GM12878 (cell line): Measurements from ENCODE around the gene LONRF2. TPM values are rescaled to one million over a fixed set of nuclear protein-coding genes. Genes with fewer than 3 reads are reported as not detected.

Experiments used
- ATAC-seq: fragments of 200-7000 bp; cut with Tn5 transposase; 3 replicates; pipeline ENCODE4 v1.9.1; 2020; ENCODE audit warnings: mild to moderate bottlenecking, moderate library complexity
- BruUV-seq: library from RNA; stranded (reverse); fragments of 400-500 nt; replicated peaks from 2 replicates; lab custom pipeline; 2021; lab: Mats Ljungman, UMichigan
- CTCF ChIA-PET: fragments of 300-600 bp; sonication (Branson Sonifier 250); formaldehyde crosslinking; extraction: SDS; loops from one replicate; lab custom pipeline; 2021; ENCODE audit warnings: inconsistent platforms; lab: Yijun Ruan, JAX
- POLR2A ChIA-PET: fragments of 350-600 bp; formaldehyde crosslinking; extraction: SDS; loops from one replicate; lab custom pipeline; 2021; ENCODE audit warnings: inconsistent platforms; lab: Charles Lee
- RAD21 ChIA-PET: fragments of 300-600 bp; sonication (Branson Sonifier 250); formaldehyde crosslinking; loops from one replicate; lab custom pipeline; 2023; ENCODE audit warnings: antibody characterized with exemption; ENCODE audit not compliant: unreplicated experiment; lab: Charles Lee
- SMC1A ChIA-PET: fragments of 300-600 bp; sonication (Branson Sonifier 250); formaldehyde crosslinking; loops from one replicate; lab custom pipeline; 2023; ENCODE audit not compliant: unreplicated experiment, uncharacterized antibody; lab: Charles Lee
- DNase-seq: peaks from one replicate; pipeline ENCODE4 v3.0.0-alpha.2; 2011; ENCODE audit warnings: low read depth, low spot score
- FAIRE-seq: peaks from 3 replicates; lab custom pipeline; 2011; peaks lifted over from hg19 to GRCh38; lab: Jason Lieb, UNC
- H2AFZ ChIP-seq: 2 replicates; pipeline ENCODE4 v1.6.0; 2011; ENCODE audit warnings: low read depth, low read length, control low read depth; ENCODE audit not compliant: control insufficient read depth
- H3K27ac ChIP-seq: 2 replicates; pipeline ENCODE4 v1.5.1; 2011; ENCODE audit warnings: control low read depth; ENCODE audit not compliant: control insufficient read depth, insufficient read depth
- H3K27me3 ChIP-seq, 2 experiments: replicated peaks in 1 of 2; 2 replicates each; pipeline versions ENCODE4 v1.6.0 to v1.6.1; 2011; ENCODE audit warnings: low read length in 1 of 2; ENCODE audit not compliant: control insufficient read depth in 2 of 2, insufficient read depth in 2 of 2
- H3K36me3 ChIP-seq, 2 experiments: 2 replicates each; pipeline ENCODE4 v1.5.1; 2011; ENCODE audit warnings: low read length in 1 of 2; ENCODE audit not compliant: control insufficient read depth in 2 of 2, insufficient read depth in 2 of 2
- H3K4me1 ChIP-seq: 2 replicates; pipeline ENCODE4 v1.6.1; 2011; ENCODE audit warnings: mild to moderate bottlenecking, low read length, moderate library complexity, mixed read lengths; ENCODE audit not compliant: control insufficient read depth, insufficient read depth
- H3K4me2 ChIP-seq: 2 replicates; pipeline ENCODE4 v1.6.0; 2011; ENCODE audit warnings: control low read depth; ENCODE audit not compliant: control insufficient read depth, insufficient read depth
- H3K4me3 ChIP-seq: fragments of 200-600 bp; sonication (generic); 2 replicates; pipeline ENCODE4 v1.5.1; 2016
- H3K79me2 ChIP-seq: 2 replicates; pipeline ENCODE4 v1.6.0; 2011; ENCODE audit warnings: low read length; ENCODE audit not compliant: control insufficient read depth, insufficient read depth
- H3K9ac ChIP-seq: 2 replicates; pipeline ENCODE4 v1.8.0; 2011; ENCODE audit warnings: low read length, control low read depth, mixed read lengths; ENCODE audit not compliant: control insufficient read depth, insufficient read depth
- H3K9me3 ChIP-seq: replicated peaks from 3 replicates; pipeline ENCODE4 v1.5.1; 2011; ENCODE audit warnings: mild to moderate bottlenecking, low read length; ENCODE audit not compliant: control insufficient read depth, insufficient read depth
- H4K20me1 ChIP-seq: 2 replicates; pipeline ENCODE4 v1.6.0; 2011; ENCODE audit not compliant: control insufficient read depth, insufficient read depth
- CHD1 ChIP-seq: IDR thresholded peaks from 2 replicates; pipeline ENCODE4 v1.6.1; 2012; ENCODE audit warnings: low read depth, low read length, improper control_type of control experiment
- FOS ChIP-seq: IDR thresholded peaks from 3 replicates; pipeline ENCODE4 v1.6.1; 2011; ENCODE audit warnings: borderline replicate concordance; ENCODE audit not compliant: insufficient read length; ENCODE audit errors: extremely low read depth
- LARP7 ChIP-seq: fragments of 450-650 bp; IDR thresholded peaks from 2 replicates; pipeline ENCODE4 v1.6.1; 2017; ENCODE audit warnings: mild to moderate bottlenecking
- MXI1 ChIP-seq: fragments of 150-350 bp; IDR thresholded peaks from 2 replicates; pipeline ENCODE4 v1.6.1; 2011; ENCODE audit warnings: low read depth, mild to moderate bottlenecking, inconsistent platforms, low read length, improper control_type of control experiment
- NR2F1 ChIP-seq: fragments of 450-650 bp; conservative IDR thresholded peaks from 2 replicates; pipeline ENCODE4 v1.6.1; 2017; ENCODE audit warnings: mild to moderate bottlenecking
- RAD21 ChIP-seq: IDR thresholded peaks from 2 replicates; pipeline ENCODE4 v1.6.1; 2011; ENCODE audit warnings: mild to moderate bottlenecking, low read depth, low read length, moderate library complexity; ENCODE audit not compliant: insufficient read depth
- SIX5 ChIP-seq: IDR thresholded peaks from 2 replicates; pipeline ENCODE4 v1.6.1; 2011; ENCODE audit warnings: mild to moderate bottlenecking, low read depth, low read length, moderate library complexity; ENCODE audit not compliant: severe bottlenecking
- WGBS: methylation state at CpG from one replicate; pipeline ENCODE4 v1.1.6; 2016; ENCODE audit warnings: low lambda C conversion rate; ENCODE audit not compliant: insufficient replicate concordance, insufficient coverage; ENCODE audit errors: missing lambda C conversion rate; 5-methylcytosine and 5-hydroxymethylcytosine counted together
- in situ Hi-C: fragments of 300-500 bp; cut with MboI; formaldehyde crosslinking; loops from 9 replicates; pipeline ENCODE4 v1.14.3; 2018; ENCODE audit warnings: mixed read lengths
- intact Hi-C: fragments of 100-400 bp; cut with micrococcal nuclease; formaldehyde crosslinking; loops from one replicate; pipeline ENCODE4 v1.14.2; 2022; ENCODE audit not compliant: unreplicated experiment
- polyA plus RNA-seq, 11 experiments: library from polyadenylated mRNA; depleted of rRNA in 4 of 11; unstranded in 6 of 11; stranded (reverse) in 5 of 11; fragments of >200 nt; fragmentation: Nextera tagmentation in 4 of 11; fragmentation: Illumina TruSeq in 1 of 11; extraction: Ambion mirVana in 4 of 11; extraction: Trizol in 1 of 11; gene quantifications; 1 replicate in 1 of 11; 2 replicates in 10 of 11; pipeline versions ENCODE4 v1.2.1 to v1.2.3, GENCODE V29; 2011 to 2016; ENCODE audit warnings: inconsistent platforms in 2 of 11, missing spikeins in 2 of 11, low read depth in 1 of 11
- total RNA-seq, 4 experiments: library from RNA; depleted of rRNA in 3 of 4; stranded (reverse); fragments of >200 nt in 3 of 4; fragmentation: Illumina TruSeq in 1 of 4; extraction: Trizol in 1 of 4; gene quantifications; 2 replicates each; pipeline versions ENCODE4 v1.2.1 to v1.2.3, GENCODE V29; 2013 to 2021
- TF ChIP-seq, protein P1 (sequence below), 3 experiments: IDR thresholded peaks in 2 of 3; conservative IDR thresholded peaks in 1 of 3; 2 replicates each; pipeline ENCODE4 v1.5.1; 2011; ENCODE audit warnings: low read depth in 3 of 3, low read length in 3 of 3, mild to moderate bottlenecking in 3 of 3, control low read depth in 2 of 3, moderate library complexity in 2 of 3, inconsistent platforms in 1 of 3, mixed read lengths in 1 of 3; ENCODE audit not compliant: control insufficient read depth in 2 of 3, insufficient read depth in 1 of 3; ENCODE audit errors: extremely low read depth in 1 of 3
- TF ChIP-seq, protein P2 (sequence below): fragments of 450-650 bp; IDR thresholded peaks from 2 replicates; pipeline ENCODE4 v1.6.1; 2017; ENCODE audit warnings: antibody characterized with exemption, mild to moderate bottlenecking, moderate library complexity

Gene LONRF2
- total and polyA plus RNA-seq, 10 of the 15 experiments (the other 5 are each of a cell fraction or from before 2014, with no cell fraction given) = under 0.01 to 0.04 (median 0.01) TPM; not detected in 4

DNA sequence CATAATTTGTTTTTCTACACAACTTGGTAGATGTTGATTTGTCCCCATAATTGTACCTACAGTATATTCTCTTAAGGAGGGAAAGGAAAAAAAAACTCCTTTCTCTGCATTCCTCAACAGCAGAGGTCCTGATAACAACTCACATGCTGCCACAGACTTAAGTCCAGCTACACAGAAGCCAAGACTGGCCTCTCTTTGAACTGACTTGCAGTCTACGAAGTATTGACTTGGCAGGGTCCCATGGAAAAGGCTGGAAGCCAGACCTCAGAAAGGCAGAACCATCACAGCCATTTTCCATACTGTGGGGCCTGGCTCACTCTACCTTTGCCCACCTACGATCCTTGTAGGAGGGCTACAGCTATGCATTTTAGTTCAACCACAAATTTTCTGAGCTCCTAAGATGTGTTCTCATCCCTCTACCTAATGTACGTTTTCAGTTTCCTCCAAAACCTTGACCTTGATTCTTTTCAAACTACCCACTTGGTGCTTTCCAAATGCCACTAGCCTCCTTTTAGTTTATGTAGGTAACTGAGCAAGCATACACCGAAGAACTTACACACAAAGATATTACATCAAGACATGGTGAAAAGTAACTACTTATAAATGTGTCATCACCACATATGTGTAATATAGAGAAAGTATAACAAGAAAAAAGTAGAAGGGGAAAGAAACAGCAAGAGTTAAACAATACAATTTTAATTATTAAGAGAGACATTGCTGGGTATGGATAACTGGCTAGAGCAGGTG, 12.2 kb downstream of the LONRF2 start:
- DNase-seq = no peak
- no TSS peak for BruUV-seq
- FAIRE-seq = no peak

DNA sequence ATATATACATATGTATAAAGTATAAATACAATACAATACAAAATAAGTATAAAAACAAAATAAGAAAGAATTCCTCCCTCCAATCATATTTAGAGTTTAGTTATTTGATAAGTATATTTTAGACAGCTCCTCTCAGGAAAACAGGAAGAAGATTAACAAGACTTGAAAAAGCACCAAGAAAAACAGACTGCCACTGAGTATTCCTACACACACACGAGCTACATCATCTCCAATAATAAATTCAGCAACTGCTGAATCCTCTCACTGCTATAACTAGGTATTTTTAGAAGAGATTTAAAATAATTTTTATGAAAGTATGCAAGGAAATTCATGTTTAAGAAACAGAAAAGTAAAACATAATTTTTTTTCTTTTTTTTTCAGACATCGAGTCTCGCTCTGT, 13.0 kb downstream of the LONRF2 start:
- ChIA-PET CTCF (interaction anchor here (1.0 kb wide), 1 partner anchor 71 kb away, joined by 3 read pairs; no protein-coding TSS in a partner anchor), POLR2A (no interaction called here), RAD21 (no interaction called here), SMC1A (interaction anchor here (1.2 to 1.3 kb wide), 2 partner anchors 9 to 71 kb away, joined by 3 to 4 read pairs; no protein-coding TSS in a partner anchor)
- Histone ChIP-seq H3K9me3 (no peaks in the 10 kb centered on the region; the same call in 2 of the 3 replicates), H3K27me3 (no peaks in the 10 kb centered on the region; a peak in 2 of 4 replicates), H3K27ac (no peak overlapping the region), H2AFZ (no peak overlapping the region), H4K20me1 (no peaks in the 10 kb centered on the region), H3K4me3 (no peak overlapping the region), H3K4me2 (no peak overlapping the region), H3K4me1 (no peaks in the 10 kb centered on the region), H3K36me3 (no peaks in the 10 kb centered on the region), H3K9ac (no peak overlapping the region), H3K79me2 (no peaks in the 10 kb centered on the region)
- DNase-seq (no peak), ATAC-seq (no peak), FAIRE-seq (no peak)
- no peak for TF ChIP-seq NR2F1
- TF ChIP-seq, protein P1, sequence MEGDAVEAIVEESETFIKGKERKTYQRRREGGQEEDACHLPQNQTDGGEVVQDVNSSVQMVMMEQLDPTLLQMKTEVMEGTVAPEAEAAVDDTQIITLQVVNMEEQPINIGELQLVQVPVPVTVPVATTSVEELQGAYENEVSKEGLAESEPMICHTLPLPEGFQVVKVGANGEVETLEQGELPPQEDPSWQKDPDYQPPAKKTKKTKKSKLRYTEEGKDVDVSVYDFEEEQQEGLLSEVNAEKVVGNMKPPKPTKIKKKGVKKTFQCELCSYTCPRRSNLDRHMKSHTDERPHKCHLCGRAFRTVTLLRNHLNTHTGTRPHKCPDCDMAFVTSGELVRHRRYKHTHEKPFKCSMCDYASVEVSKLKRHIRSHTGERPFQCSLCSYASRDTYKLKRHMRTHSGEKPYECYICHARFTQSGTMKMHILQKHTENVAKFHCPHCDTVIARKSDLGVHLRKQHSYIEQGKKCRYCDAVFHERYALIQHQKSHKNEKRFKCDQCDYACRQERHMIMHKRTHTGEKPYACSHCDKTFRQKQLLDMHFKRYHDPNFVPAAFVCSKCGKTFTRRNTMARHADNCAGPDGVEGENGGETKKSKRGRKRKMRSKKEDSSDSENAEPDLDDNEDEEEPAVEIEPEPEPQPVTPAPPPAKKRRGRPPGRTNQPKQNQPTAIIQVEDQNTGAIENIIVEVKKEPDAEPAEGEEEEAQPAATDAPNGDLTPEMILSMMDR (IDR thresholded peaks at IDR 0.05 in 2 of 3, conservative IDR thresholded peaks at IDR 0.05 in 1 of 3; ENCODE audit: control insufficient read depth in 2 of 3, extremely low read depth in 1 of 3, insufficient read depth in 1 of 3, low read depth in 3 of 3, low read length in 3 of 3) = no peak
- TF ChIP-seq FOS = no peak
- TF ChIP-seq, protein P2, sequence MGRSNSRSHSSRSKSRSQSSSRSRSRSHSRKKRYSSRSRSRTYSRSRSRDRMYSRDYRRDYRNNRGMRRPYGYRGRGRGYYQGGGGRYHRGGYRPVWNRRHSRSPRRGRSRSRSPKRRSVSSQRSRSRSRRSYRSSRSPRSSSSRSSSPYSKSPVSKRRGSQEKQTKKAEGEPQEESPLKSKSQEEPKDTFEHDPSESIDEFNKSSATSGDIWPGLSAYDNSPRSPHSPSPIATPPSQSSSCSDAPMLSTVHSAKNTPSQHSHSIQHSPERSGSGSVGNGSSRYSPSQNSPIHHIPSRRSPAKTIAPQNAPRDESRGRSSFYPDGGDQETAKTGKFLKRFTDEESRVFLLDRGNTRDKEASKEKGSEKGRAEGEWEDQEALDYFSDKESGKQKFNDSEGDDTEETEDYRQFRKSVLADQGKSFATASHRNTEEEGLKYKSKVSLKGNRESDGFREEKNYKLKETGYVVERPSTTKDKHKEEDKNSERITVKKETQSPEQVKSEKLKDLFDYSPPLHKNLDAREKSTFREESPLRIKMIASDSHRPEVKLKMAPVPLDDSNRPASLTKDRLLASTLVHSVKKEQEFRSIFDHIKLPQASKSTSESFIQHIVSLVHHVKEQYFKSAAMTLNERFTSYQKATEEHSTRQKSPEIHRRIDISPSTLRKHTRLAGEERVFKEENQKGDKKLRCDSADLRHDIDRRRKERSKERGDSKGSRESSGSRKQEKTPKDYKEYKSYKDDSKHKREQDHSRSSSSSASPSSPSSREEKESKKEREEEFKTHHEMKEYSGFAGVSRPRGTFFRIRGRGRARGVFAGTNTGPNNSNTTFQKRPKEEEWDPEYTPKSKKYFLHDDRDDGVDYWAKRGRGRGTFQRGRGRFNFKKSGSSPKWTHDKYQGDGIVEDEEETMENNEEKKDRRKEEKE = no peak
- TF ChIP-seq RAD21 = no peak
- no peak for TF ChIP-seq MXI1
- no peak for TF ChIP-seq LARP7
- TF ChIP-seq CHD1 = no peak
- intact Hi-C loops = no loop called here
- in situ Hi-C loops = no loop called here
- WGBS = 64% methylated on average over 3 of the region's 3 CpGs
- BruUV-seq = no TSS peak

More for the DNA sequence above, 12.2 kb downstream of the LONRF2 start:
- no peak overlapping the region for H2AFZ ChIP-seq
- TF ChIP-seq SIX5 = no peak
- in situ Hi-C loops = no loop called here
- no peak overlapping the region for H3K4me2 ChIP-seq
- H3K36me3 ChIP-seq = no peaks in the 10 kb centered on the region
- ChIA-PET CTCF (no interaction called here), RAD21 (no interaction called here), POLR2A (no interaction called here), SMC1A (interaction anchor here (1.3 kb wide), 1 partner anchor 70 kb away, joined by 3 read pairs; no protein-coding TSS in a partner anchor)
- no peaks in the 10 kb centered on the region for H3K79me2 ChIP-seq
- H3K4me1 ChIP-seq = no peaks in the 10 kb centered on the region
- no peaks in the 10 kb centered on the region for H4K20me1 ChIP-seq
- H3K9me3 ChIP-seq = no peaks in the 10 kb centered on the region
- ATAC-seq = no peak
- no peak overlapping the region for H3K27ac ChIP-seq
- WGBS = 35% methylated on average over 4 of the region's 4 CpGs
- H3K4me3 ChIP-seq = no peak overlapping the region
- intact Hi-C loops = no loop called here
- H3K9ac ChIP-seq = no peak overlapping the region
- no peaks in the 10 kb centered on the region; a peak in 2 of 4 replicates for H3K27me3 ChIP-seq
